Tracheal epithelial cell (primary cell): Measurements from ENCODE around the gene BTNL3. TPM values are rescaled to one million over a fixed set of nuclear protein-coding genes. Genes with fewer than 3 reads are reported as not detected.

Source experiments
- total RNA-seq: library from RNA; depleted of rRNA; stranded (reverse); fragments of >200 nt; gene quantifications from 2 replicates; pipeline ENCODE4 v1.2.1, GENCODE V29; 2014

The BTNL3 gene, protein sequence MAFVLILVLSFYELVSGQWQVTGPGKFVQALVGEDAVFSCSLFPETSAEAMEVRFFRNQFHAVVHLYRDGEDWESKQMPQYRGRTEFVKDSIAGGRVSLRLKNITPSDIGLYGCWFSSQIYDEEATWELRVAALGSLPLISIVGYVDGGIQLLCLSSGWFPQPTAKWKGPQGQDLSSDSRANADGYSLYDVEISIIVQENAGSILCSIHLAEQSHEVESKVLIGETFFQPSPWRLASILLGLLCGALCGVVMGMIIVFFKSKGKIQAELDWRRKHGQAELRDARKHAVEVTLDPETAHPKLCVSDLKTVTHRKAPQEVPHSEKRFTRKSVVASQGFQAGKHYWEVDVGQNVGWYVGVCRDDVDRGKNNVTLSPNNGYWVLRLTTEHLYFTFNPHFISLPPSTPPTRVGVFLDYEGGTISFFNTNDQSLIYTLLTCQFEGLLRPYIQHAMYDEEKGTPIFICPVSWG
- not detected in 2 replicates for total RNA-seq

DNA sequence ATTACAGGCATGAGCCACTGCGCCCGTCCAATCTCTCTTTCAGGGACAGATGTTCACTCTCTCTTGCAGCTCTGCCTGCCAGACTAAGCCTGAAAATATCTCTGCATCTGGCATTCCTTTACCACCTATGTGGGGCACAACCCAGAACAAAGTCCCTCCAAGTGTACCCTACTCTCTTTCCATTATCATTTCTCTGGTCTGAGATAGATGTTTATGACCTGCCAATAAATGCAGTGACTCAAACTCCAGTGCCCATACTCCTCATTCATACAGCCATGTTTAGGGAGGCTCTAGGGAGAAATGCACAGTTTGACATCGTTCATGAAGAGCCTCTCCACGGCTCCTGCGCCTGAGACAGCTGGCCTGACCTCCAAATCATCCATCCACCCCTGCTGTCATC, at the start of gene BTNL3:
BTNL3 (plus strand) TSS at position 255 of the 400 bp plus-strand sequence. CDS start 183 bp downstream, outside the sequence.

DNA sequence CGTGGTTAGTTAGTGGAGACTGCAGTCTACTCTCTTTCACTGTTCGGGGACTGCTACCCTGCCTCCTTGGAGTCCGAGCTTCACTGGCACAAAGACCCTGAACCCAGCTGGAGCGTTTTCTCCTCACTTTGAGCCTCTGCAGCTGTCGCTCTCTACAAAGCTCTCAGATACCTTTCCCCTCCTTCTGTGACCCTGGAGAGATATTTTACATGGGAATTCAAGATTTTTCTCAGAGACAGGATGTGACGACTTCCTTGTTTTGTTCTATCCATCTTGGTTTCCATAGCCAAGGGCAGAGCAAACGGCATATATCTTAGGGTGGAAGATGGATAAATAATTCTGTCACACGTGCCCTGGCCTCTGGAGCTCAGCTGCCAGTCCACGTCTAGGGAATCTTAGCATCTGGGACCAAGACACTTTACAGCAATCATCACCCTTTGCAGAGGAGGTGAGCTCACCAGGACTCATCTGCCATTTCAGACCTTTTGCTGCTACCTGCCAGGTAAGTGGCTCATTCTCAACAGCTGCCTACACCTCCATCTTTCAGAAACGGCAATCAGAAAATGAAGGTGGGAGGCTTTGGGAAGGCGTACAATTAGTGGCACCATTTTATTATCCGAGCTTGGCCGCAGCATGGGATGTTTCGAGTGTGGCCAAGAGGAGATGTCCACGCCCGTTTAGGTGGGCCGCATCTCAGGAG, 51.4 kb downstream of the BTNL3 start, which contains the start of gene BTNL9:
BTNL9 (plus strand) TSS at position 336 of the 700 bp plus-strand sequence. CDS start 5,224 bp downstream, outside the sequence.

Other genes with a start within 250 kb of the BTNL3 start
- not detected in 2 replicates for gene OR2Y1, start 248.8 kb upstream of the BTNL3 start, total RNA-seq
- 76.1 and 81.4 TPM in 2 replicates for gene MGAT1, start 186.0 kb upstream of the BTNL3 start, total RNA-seq
- gene ZFP62, start 127.6 kb upstream of the BTNL3 start, total RNA-seq = 15.6 and 20.2 TPM in 2 replicates
- gene BTNL8, start 89.7 kb upstream of the BTNL3 start, total RNA-seq = 0.24 TPM in 1 of 2 replicates, not detected in the other
- not detected in 2 replicates for gene BTNL9, start 51.4 kb downstream of the BTNL3 start, total RNA-seq
- gene OR2V1, start 142.3 kb downstream of the BTNL3 start, total RNA-seq = not detected in 2 replicates
- not detected in 2 replicates for gene OR2V2, start 158.7 kb downstream of the BTNL3 start, total RNA-seq
- gene TRIM7, start 216.3 kb downstream of the BTNL3 start, total RNA-seq = 28.2 and 43.3 TPM in 2 replicates
- 5.8 and 14.7 TPM in 2 replicates for gene TRIM41, start 234.4 kb downstream of the BTNL3 start, total RNA-seq